AG04450 (cell line): ENCODE results near the gene RNF130. TPM values are rescaled to one million over a fixed set of nuclear protein-coding genes. Genes with fewer than 3 reads are reported as not detected.

Experiments
- CTCF ChIA-PET: fragments of 300-600, 350-600 bp; formaldehyde crosslinking; extraction: SDS; loops from one replicate; lab custom pipeline; 2022; ENCODE audit warnings: antibody characterized with exemption, inconsistent platforms; lab: Charles Lee
- POLR2A ChIA-PET: fragments of 350-600 bp; formaldehyde crosslinking; extraction: SDS; loops from one replicate; lab custom pipeline; 2021; ENCODE audit warnings: antibody characterized with exemption, inconsistent platforms; lab: Yijun Ruan, JAX
- DNase-seq: peaks from one replicate; pipeline ENCODE4 v3.0.0-alpha.2; 2011; ENCODE audit warnings: low read depth, low spot score
- H3K27ac ChIP-seq: one replicate; pipeline ENCODE4 v1.5.1; 2012; ENCODE audit warnings: low read depth, low read length, control low read depth
- H3K27me3 ChIP-seq: one replicate; pipeline ENCODE4 v1.6.0; 2012; ENCODE audit warnings: low read length; ENCODE audit not compliant: control insufficient read depth, insufficient read depth
- H3K4me3 ChIP-seq: 2 replicates; pipeline ENCODE4 v1.5.1; 2011; ENCODE audit warnings: mild to moderate bottlenecking, low read depth, low read length, control low read depth
- H3K9me3 ChIP-seq: 2 replicates; pipeline ENCODE4 v1.5.1; 2012; ENCODE audit warnings: low read length; ENCODE audit not compliant: control insufficient read depth, insufficient read depth
- polyA plus RNA-seq: library from polyadenylated mRNA; depleted of rRNA; stranded (reverse); fragments of >200 nt; gene quantifications from 2 replicates; pipeline ENCODE4 v1.2.3, GENCODE V29; 2011
- TF ChIP-seq, protein P1 (sequence below): IDR thresholded peaks from 2 replicates; pipeline ENCODE4 v1.5.1; 2011; ENCODE audit warnings: low read depth, low read length, control low read depth, inconsistent platforms

Gene RNF130
- polyA plus RNA-seq, 1 experiment, result 38.9 TPM

GRCh38 chr5:179969110-179969509 lies 102.4 kb downstream of the RNF130 start:
- ChIA-PET POLR2A (no interaction called here), CTCF (no interaction called here)
- no peak overlapping the region for H3K27ac ChIP-seq
- H3K4me3 ChIP-seq, result no peak overlapping the region
- no peaks in the 10 kb centered on the region for H3K27me3 ChIP-seq
- no peak for DNase-seq
- H3K9me3 ChIP-seq, result no peaks in the 10 kb centered on the region
- TF ChIP-seq, protein P1, sequence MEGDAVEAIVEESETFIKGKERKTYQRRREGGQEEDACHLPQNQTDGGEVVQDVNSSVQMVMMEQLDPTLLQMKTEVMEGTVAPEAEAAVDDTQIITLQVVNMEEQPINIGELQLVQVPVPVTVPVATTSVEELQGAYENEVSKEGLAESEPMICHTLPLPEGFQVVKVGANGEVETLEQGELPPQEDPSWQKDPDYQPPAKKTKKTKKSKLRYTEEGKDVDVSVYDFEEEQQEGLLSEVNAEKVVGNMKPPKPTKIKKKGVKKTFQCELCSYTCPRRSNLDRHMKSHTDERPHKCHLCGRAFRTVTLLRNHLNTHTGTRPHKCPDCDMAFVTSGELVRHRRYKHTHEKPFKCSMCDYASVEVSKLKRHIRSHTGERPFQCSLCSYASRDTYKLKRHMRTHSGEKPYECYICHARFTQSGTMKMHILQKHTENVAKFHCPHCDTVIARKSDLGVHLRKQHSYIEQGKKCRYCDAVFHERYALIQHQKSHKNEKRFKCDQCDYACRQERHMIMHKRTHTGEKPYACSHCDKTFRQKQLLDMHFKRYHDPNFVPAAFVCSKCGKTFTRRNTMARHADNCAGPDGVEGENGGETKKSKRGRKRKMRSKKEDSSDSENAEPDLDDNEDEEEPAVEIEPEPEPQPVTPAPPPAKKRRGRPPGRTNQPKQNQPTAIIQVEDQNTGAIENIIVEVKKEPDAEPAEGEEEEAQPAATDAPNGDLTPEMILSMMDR, result no peak

DNA sequence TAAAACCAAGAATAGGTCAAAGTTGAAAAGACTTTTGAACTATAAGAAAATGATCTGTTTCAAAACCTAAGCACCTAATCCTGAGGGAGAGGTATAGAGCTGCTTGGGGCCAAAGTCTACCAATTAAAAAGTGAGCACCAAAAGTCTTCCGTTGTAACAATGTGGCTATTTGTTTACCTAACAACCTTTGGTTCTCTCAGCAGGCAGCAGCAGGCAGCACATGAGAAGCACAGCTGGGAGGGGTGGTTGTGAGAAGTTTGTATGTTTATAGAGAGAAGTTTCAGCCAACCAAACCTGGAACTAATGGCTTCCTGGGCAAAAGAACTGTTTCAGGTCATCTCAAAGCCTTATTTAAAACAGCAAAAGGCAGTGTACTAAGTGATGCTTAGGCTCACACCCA lies 104.1 kb downstream of the RNF130 start:
- POLR2A ChIA-PET, result no interaction called here
- TF ChIP-seq, protein P1, result no peak
- CTCF ChIA-PET, result no interaction called here
- no peak for DNase-seq
- no peaks in the 10 kb centered on the region for H3K9me3 ChIP-seq
- H3K27me3 ChIP-seq, result no peaks in the 10 kb centered on the region
- no peak overlapping the region for H3K4me3 ChIP-seq
- no peak overlapping the region for H3K27ac ChIP-seq

DNA sequence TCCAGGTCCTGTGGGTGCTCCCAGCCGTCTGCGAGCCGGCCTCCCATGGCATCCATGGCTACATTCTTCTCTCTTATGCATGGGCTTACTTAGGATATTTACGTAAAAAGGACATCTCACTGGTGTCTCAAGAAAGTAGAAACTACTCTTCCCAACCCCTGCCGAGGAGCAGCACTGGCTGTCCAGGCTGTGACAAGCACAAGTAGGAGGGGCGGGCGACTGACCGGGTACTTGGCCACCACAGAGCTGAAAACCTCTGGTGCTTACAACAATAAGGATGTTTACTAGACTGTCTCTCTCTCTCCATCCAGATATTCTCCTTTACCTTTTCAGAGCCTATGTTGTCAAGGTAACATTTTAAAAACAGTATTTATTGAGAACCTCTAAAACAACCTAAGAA lies 107.5 kb downstream of the RNF130 start:
- no peaks in the 10 kb centered on the region for H3K9me3 ChIP-seq
- no peak overlapping the region for H3K27ac ChIP-seq
- TF ChIP-seq, protein P1, result no peak
- H3K27me3 ChIP-seq, result no peaks in the 10 kb centered on the region
- CTCF ChIA-PET, result no interaction called here
- POLR2A ChIA-PET, result no interaction called here
- no peak overlapping the region for H3K4me3 ChIP-seq
- no peak for DNase-seq

GRCh38 chr5:179963375-179963774 lies 108.2 kb downstream of the RNF130 start:
- Histone ChIP-seq H3K27me3 (no peaks in the 10 kb centered on the region), H3K9me3 (no peaks in the 10 kb centered on the region), H3K27ac (no peak overlapping the region), H3K4me3 (no peak overlapping the region)
- TF ChIP-seq, protein P1, result no peak
- ChIA-PET CTCF (no interaction called here), POLR2A (no interaction called here)
- no peak for DNase-seq

DNA sequence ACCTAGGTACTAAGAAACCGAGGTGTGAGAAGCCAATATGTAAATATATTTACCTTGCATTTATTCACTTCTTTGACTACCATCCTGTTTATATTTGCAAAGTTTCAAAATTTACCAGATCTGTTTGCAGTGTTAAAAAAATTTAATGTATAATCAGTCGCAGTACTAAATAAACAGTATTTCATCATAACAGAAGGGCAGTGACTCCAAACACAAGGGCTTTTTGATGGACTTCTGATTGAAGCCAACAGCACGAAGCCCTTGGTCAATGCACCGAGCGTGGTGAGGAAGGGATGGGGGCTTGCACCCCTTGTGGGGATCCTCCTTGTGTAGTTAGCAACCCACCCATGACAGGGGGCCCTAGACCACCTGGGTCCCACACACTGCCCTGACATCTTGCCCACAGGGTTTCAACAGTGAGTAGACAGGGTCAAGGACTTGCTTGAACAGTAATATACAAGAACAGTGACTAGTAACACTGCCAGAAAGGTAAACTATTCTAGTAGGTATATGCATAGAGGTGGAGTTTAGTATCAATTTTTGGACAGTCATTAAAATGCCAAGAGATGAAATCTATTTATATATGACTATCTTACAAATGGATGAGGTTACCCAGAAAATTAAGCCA lies 111.2 kb downstream of the RNF130 start:
- no peak for DNase-seq
- TF ChIP-seq, protein P1, result no peak
- Histone ChIP-seq H3K27ac (no peak overlapping the region), H3K27me3 (no peaks in the 10 kb centered on the region), H3K4me3 (no peak overlapping the region), H3K9me3 (no peaks in the 10 kb centered on the region)
- ChIA-PET CTCF (no interaction called here), POLR2A (no interaction called here)
